HepG2 (cell line): ENCODE data around the gene VEGFA. TPM values are rescaled to one million over a fixed set of nuclear protein-coding genes. Genes with fewer than 3 reads are reported as not detected.

Experiments used
- IRF2 ChIP-seq: IDR thresholded peaks from 2 replicates; pipeline ENCODE4 v1.6.1; 2018; ENCODE audit warnings: missing genetic modification reagents, missing compliant biosample characterization
- STAG1 ChIP-seq: sonication (generic); formaldehyde crosslinking; IDR thresholded peaks from 2 replicates; pipeline ENCODE4 v1.4.0; 2020; ENCODE audit warnings: missing genetic modification reagents
- YEATS2 ChIP-seq: sonication (generic); formaldehyde crosslinking; IDR thresholded peaks from 2 replicates; pipeline ENCODE4 v1.4.0; 2020; ENCODE audit warnings: missing genetic modification reagents, borderline replicate concordance
- ZNF335 ChIP-seq: sonication (generic); formaldehyde crosslinking; IDR thresholded peaks from 2 replicates; pipeline ENCODE4 v1.4.0; 2020; ENCODE audit warnings: missing genetic modification reagents
- ZSCAN22 ChIP-seq: sonication (generic); formaldehyde crosslinking; IDR thresholded peaks from 2 replicates; pipeline ENCODE4 v1.4.0; 2020; ENCODE audit warnings: mild to moderate bottlenecking, missing genetic modification reagents
- polyA plus RNA-seq, 8 experiments: library from polyadenylated mRNA; depleted of rRNA in 3 of 8; stranded (reverse) in 7 of 8; unstranded in 1 of 8; fragments of >200 nt; fragmentation: Illumina TruSeq in 4 of 8; extraction: Trizol in 4 of 8; gene quantifications; 2 replicates each; pipeline versions ENCODE4 v1.2.1 to v1.2.3, GENCODE V29; 2011 to 2016; ENCODE audit warnings: low read depth in 4 of 8, missing spikeins in 1 of 8, mixed read lengths in 1 of 8; ENCODE audit not compliant: insufficient read depth in 1 of 8
- total RNA-seq, 5 experiments: library from RNA; depleted of rRNA; stranded (reverse); fragments of >200 nt; fragmentation: Illumina TruSeq; extraction: Trizol; gene quantifications; 2 replicates each; pipeline ENCODE4 v1.2.3, GENCODE V29; 2016; ENCODE audit warnings: low read depth in 1 of 5
- TF ChIP-seq, protein P1 (sequence below): sonication (generic); formaldehyde crosslinking; IDR thresholded peaks from 2 replicates; pipeline ENCODE4 v1.4.0; 2020; ENCODE audit warnings: missing genetic modification reagents
- TF ChIP-seq, protein P2 (sequence below): sonication (generic); formaldehyde crosslinking; IDR thresholded peaks from 2 replicates; pipeline ENCODE4 v1.4.0; 2020; ENCODE audit warnings: missing genetic modification reagents
- TF ChIP-seq, protein P3 (sequence below): sonication (generic); formaldehyde crosslinking; IDR thresholded peaks from 2 replicates; pipeline ENCODE4 v1.8.0; 2022; ENCODE audit warnings: missing genetic modification reagents, mild to moderate bottlenecking, moderate library complexity, borderline replicate concordance
- TF ChIP-seq, protein P4 (sequence below): IDR thresholded peaks from 2 replicates; pipeline ENCODE4 v1.6.1; 2016; ENCODE audit warnings: missing compliant biosample characterization, missing genetic modification reagents, borderline replicate concordance
- TF ChIP-seq, protein P5 (sequence below): sonication (generic); formaldehyde crosslinking; IDR thresholded peaks from 2 replicates; pipeline ENCODE4 v1.4.0; 2020; ENCODE audit warnings: missing genetic modification reagents
- TF ChIP-seq, protein P6 (sequence below): sonication (generic); IDR thresholded peaks from 2 replicates; pipeline ENCODE4 v1.6.1; 2016; ENCODE audit warnings: low read depth, borderline replicate concordance

Gene VEGFA
- total and polyA plus RNA-seq, 2 of the 13 experiments (the other 11 are each of a cell fraction or from before 2014, with no cell fraction given) = 68.1 to 629 TPM

DNA sequence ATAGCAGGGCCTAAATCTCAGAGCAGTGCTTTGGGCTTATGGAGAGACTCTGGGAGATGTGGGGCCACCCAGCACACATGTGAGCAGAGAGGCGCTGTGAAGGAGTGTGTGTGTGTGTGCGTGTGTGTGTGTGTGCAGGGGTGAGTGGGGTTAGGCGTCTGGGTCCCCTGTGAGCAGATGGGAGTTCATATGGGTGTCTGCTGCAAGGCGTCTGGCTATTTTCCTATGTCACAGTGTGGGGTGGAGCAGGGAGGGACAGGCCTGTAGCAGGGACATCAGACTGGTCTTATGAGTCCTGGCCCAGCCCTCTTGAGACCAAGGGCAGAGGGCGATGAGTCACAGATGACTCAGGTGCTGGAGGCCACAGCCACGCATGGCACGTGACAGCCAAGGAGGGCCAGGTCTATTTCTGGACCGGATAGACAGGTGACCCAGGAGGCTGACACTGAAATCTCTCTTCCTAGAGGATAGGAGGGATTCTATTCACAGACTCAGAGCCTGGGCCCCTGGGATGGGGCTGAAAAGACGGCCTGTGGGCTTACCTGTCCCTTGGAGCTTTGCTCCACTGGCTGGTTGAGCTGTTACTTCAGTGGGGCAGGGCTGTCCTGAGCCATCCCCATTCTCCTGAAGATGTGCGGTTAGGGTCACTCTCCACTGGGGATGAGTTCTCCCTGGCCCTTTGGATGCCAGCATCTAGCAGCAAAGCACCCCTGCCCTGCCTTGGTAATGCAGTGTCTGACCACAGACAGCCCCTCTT, 28.9 kb downstream of the VEGFA start (continued):
- TF ChIP-seq, protein P1, sequence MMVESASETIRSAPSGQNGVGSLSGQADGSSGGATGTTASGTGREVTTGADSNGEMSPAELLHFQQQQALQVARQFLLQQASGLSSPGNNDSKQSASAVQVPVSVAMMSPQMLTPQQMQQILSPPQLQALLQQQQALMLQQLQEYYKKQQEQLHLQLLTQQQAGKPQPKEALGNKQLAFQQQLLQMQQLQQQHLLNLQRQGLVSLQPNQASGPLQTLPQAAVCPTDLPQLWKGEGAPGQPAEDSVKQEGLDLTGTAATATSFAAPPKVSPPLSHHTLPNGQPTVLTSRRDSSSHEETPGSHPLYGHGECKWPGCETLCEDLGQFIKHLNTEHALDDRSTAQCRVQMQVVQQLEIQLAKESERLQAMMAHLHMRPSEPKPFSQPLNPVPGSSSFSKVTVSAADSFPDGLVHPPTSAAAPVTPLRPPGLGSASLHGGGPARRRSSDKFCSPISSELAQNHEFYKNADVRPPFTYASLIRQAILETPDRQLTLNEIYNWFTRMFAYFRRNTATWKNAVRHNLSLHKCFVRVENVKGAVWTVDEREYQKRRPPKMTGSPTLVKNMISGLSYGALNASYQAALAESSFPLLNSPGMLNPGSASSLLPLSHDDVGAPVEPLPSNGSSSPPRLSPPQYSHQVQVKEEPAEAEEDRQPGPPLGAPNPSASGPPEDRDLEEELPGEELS (CRISPR knock-in tag) = peak; percentile 62; the same call in 1 of the 2 replicates
- TF ChIP-seq, protein P2, sequence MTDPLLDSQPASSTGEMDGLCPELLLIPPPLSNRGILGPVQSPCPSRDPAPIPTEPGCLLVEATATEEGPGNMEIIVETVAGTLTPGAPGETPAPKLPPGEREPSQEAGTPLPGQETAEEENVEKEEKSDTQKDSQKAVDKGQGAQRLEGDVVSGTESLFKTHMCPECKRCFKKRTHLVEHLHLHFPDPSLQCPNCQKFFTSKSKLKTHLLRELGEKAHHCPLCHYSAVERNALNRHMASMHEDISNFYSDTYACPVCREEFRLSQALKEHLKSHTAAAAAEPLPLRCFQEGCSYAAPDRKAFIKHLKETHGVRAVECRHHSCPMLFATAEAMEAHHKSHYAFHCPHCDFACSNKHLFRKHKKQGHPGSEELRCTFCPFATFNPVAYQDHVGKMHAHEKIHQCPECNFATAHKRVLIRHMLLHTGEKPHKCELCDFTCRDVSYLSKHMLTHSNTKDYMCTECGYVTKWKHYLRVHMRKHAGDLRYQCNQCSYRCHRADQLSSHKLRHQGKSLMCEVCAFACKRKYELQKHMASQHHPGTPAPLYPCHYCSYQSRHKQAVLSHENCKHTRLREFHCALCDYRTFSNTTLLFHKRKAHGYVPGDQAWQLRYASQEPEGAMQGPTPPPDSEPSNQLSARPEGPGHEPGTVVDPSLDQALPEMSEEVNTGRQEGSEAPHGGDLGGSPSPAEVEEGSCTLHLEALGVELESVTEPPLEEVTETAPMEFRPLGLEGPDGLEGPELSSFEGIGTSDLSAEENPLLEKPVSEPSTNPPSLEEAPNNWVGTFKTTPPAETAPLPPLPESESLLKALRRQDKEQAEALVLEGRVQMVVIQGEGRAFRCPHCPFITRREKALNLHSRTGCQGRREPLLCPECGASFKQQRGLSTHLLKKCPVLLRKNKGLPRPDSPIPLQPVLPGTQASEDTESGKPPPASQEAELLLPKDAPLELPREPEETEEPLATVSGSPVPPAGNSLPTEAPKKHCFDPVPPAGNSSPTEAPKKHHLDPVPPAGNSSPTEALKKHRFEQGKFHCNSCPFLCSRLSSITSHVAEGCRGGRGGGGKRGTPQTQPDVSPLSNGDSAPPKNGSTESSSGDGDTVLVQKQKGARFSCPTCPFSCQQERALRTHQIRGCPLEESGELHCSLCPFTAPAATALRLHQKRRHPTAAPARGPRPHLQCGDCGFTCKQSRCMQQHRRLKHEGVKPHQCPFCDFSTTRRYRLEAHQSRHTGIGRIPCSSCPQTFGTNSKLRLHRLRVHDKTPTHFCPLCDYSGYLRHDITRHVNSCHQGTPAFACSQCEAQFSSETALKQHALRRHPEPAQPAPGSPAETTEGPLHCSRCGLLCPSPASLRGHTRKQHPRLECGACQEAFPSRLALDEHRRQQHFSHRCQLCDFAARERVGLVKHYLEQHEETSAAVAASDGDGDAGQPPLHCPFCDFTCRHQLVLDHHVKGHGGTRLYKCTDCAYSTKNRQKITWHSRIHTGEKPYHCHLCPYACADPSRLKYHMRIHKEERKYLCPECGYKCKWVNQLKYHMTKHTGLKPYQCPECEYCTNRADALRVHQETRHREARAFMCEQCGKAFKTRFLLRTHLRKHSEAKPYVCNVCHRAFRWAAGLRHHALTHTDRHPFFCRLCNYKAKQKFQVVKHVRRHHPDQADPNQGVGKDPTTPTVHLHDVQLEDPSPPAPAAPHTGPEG (CRISPR knock-in tag) = no peak
- TF ChIP-seq ZSCAN22 (CRISPR knock-in tag) (peak; percentile 80; the same call in 1 of the 2 replicates), YEATS2 (CRISPR knock-in tag) (peak; percentile 45; the same call in 1 of the 2 replicates), IRF2 (CRISPR knock-in tag) (peak; percentile 60; the same call in 1 of the 2 replicates), ZNF335 (CRISPR knock-in tag) (0 out of 2 replicates have a peak, but pooled peaks have one; percentile 35), STAG1 (CRISPR knock-in tag) (peak; percentile 22)
- TF ChIP-seq, protein P3, sequence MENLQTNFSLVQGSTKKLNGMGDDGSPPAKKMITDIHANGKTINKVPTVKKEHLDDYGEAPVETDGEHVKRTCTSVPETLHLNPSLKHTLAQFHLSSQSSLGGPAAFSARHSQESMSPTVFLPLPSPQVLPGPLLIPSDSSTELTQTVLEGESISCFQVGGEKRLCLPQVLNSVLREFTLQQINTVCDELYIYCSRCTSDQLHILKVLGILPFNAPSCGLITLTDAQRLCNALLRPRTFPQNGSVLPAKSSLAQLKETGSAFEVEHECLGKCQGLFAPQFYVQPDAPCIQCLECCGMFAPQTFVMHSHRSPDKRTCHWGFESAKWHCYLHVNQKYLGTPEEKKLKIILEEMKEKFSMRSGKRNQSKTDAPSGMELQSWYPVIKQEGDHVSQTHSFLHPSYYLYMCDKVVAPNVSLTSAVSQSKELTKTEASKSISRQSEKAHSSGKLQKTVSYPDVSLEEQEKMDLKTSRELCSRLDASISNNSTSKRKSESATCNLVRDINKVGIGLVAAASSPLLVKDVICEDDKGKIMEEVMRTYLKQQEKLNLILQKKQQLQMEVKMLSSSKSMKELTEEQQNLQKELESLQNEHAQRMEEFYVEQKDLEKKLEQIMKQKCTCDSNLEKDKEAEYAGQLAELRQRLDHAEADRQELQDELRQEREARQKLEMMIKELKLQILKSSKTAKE (CRISPR knock-in tag) = peak; percentile 75
- TF ChIP-seq, protein P4, sequence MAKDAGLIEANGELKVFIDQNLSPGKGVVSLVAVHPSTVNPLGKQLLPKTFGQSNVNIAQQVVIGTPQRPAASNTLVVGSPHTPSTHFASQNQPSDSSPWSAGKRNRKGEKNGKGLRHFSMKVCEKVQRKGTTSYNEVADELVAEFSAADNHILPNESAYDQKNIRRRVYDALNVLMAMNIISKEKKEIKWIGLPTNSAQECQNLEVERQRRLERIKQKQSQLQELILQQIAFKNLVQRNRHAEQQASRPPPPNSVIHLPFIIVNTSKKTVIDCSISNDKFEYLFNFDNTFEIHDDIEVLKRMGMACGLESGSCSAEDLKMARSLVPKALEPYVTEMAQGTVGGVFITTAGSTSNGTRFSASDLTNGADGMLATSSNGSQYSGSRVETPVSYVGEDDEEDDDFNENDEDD = no peak
- TF ChIP-seq, protein P5, sequence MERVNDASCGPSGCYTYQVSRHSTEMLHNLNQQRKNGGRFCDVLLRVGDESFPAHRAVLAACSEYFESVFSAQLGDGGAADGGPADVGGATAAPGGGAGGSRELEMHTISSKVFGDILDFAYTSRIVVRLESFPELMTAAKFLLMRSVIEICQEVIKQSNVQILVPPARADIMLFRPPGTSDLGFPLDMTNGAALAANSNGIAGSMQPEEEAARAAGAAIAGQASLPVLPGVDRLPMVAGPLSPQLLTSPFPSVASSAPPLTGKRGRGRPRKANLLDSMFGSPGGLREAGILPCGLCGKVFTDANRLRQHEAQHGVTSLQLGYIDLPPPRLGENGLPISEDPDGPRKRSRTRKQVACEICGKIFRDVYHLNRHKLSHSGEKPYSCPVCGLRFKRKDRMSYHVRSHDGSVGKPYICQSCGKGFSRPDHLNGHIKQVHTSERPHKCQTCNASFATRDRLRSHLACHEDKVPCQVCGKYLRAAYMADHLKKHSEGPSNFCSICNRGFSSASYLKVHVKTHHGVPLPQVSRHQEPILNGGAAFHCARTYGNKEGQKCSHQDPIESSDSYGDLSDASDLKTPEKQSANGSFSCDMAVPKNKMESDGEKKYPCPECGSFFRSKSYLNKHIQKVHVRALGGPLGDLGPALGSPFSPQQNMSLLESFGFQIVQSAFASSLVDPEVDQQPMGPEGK = peak; percentile 44; the same call in 1 of the 2 replicates
- TF ChIP-seq, protein P6, sequence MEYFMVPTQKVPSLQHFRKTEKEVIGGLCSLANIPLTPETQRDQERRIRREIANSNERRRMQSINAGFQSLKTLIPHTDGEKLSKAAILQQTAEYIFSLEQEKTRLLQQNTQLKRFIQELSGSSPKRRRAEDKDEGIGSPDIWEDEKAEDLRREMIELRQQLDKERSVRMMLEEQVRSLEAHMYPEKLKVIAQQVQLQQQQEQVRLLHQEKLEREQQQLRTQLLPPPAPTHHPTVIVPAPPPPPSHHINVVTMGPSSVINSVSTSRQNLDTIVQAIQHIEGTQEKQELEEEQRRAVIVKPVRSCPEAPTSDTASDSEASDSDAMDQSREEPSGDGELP = peak; percentile 80
